RWPE2 (cell line): Measurements from ENCODE around the gene RNF130.

Experiments
- ATAC-seq: fragments of 200-7000 bp; cut with Tn5 transposase; 3 replicates; pipeline ENCODE4 v1.9.1; 2021; ENCODE audit warnings: low read depth
- DNase-seq: peaks from one replicate; pipeline ENCODE4 v3.0.0-alpha.2; 2020; ENCODE audit warnings: low spot score
- H3K27ac ChIP-seq: fragments of 450-650 bp; 2 replicates; pipeline ENCODE4 v1.5.1; 2017; ENCODE audit warnings: mild to moderate bottlenecking; ENCODE audit not compliant: poor library complexity, severe bottlenecking
- H3K27me3 ChIP-seq: fragments of 250-450 bp; sonication (Bioruptor Pico); 2 replicates; pipeline ENCODE4 v1.5.1; 2021; ENCODE audit warnings: mild to moderate bottlenecking, moderate library complexity; ENCODE audit not compliant: insufficient read depth, poor library complexity, severe bottlenecking
- H3K36me3 ChIP-seq: fragments of 250-450 bp; sonication (Bioruptor Pico); 2 replicates; pipeline ENCODE4 v1.5.1; 2020; ENCODE audit warnings: low read depth, mild to moderate bottlenecking, moderate library complexity
- H3K4me1 ChIP-seq: fragments of 250-450 bp; sonication (Bioruptor Pico); 2 replicates; pipeline ENCODE4 v1.5.1; 2021; ENCODE audit warnings: mild to moderate bottlenecking, moderate library complexity; ENCODE audit not compliant: insufficient read depth, poor library complexity, severe bottlenecking
- H3K4me3 ChIP-seq: fragments of 250-450 bp; sonication (Bioruptor Pico); 2 replicates; pipeline ENCODE4 v1.5.1; 2021; ENCODE audit warnings: mild to moderate bottlenecking, moderate library complexity; ENCODE audit not compliant: severe bottlenecking
- H3K9me3 ChIP-seq: fragments of 250-450 bp; sonication (Bioruptor Pico); 2 replicates; pipeline ENCODE4 v1.5.1; 2021; ENCODE audit warnings: mild to moderate bottlenecking, moderate library complexity; ENCODE audit not compliant: severe bottlenecking
- CTCF ChIP-seq: fragments of 450-650 bp; IDR thresholded peaks from one replicate; pipeline ENCODE4 v1.5.1; 2017; ENCODE audit warnings: mild to moderate bottlenecking, moderate library complexity; ENCODE audit not compliant: poor library complexity, severe bottlenecking

RNF130 gene

GRCh38 chr5:179915406-179915935 is 156.1 kb downstream of the RNF130 start:
- no peak for ATAC-seq
- H3K4me1 ChIP-seq = peaks cover 13% of the 10 kb centered on the region
- H3K27me3 ChIP-seq = no peaks in the 10 kb centered on the region
- DNase-seq = no peak
- no peak overlapping the region for H3K27ac ChIP-seq
- TF ChIP-seq CTCF = no peak
- no peaks in the 10 kb centered on the region for H3K9me3 ChIP-seq
- H3K4me3 ChIP-seq = no peak overlapping the region
- H3K36me3 ChIP-seq = no peaks in the 10 kb centered on the region

- Histone ChIP-seq H3K27ac (peak overlapping the region; percentile 3), H3K4me3 (no peak overlapping the region), H3K27me3 (no peaks in the 10 kb centered on the region), H3K4me1 (peaks cover 13% of the 10 kb centered on the region), H3K9me3 (no peaks in the 10 kb centered on the region), H3K36me3 (no peaks in the 10 kb centered on the region)
- peak; percentile 56 for DNase-seq
- ATAC-seq = peak; percentile 89
- TF ChIP-seq CTCF = no peak
These were observed 157.4 kb downstream of the RNF130 start for GRCh38 chr5:179914032-179914755.

GRCh38 chr5:179913461-179913860 is 158.1 kb downstream of the RNF130 start:
- Histone ChIP-seq H3K4me3 (no peak overlapping the region), H3K4me1 (peaks cover 13% of the 10 kb centered on the region), H3K27ac (peak overlapping the region; percentile 3), H3K27me3 (no peaks in the 10 kb centered on the region), H3K9me3 (no peaks in the 10 kb centered on the region), H3K36me3 (no peaks in the 10 kb centered on the region)
- ATAC-seq = no peak
- TF ChIP-seq CTCF = no peak
- DNase-seq = no peak

GRCh38 chr5:179912951-179913350 is 158.6 kb downstream of the RNF130 start:
- TF ChIP-seq CTCF = no peak
- DNase-seq (no peak), ATAC-seq (no peak)
- H3K36me3 ChIP-seq = no peaks in the 10 kb centered on the region
- H3K27ac ChIP-seq = no peak overlapping the region
- no peak overlapping the region for H3K4me3 ChIP-seq
- no peaks in the 10 kb centered on the region for H3K9me3 ChIP-seq
- H3K27me3 ChIP-seq = no peaks in the 10 kb centered on the region
- peaks cover 13% of the 10 kb centered on the region for H3K4me1 ChIP-seq

GRCh38 chr5:179912386-179912785 is 159.2 kb downstream of the RNF130 start:
- Histone ChIP-seq H3K27me3 (no peaks in the 10 kb centered on the region), H3K36me3 (no peaks in the 10 kb centered on the region), H3K9me3 (no peaks in the 10 kb centered on the region), H3K4me1 (peaks cover 13% of the 10 kb centered on the region), H3K4me3 (no peak overlapping the region), H3K27ac (no peak overlapping the region)
- no peak for TF ChIP-seq CTCF
- peak; percentile 43 for DNase-seq
- no peak for ATAC-seq
